Gastrocnemius medialis (tissue), 4 donors: ENCODE results near the gene NPEPPS.

ENCODE experiments used
- POLR2A ChIP-seq, 2 donors: fragments of 450-650 bp; IDR thresholded peaks; one replicate each; pipeline ENCODE4 v1.6.1; 2017; ENCODE audit warnings: antibody characterized with exemption in 2 of 2, mild to moderate bottlenecking in 2 of 2, moderate library complexity in 2 of 2
- TF ChIP-seq, protein P1 (sequence below), 5 experiments: fragments of 450-650 bp in 3 of 5; fragments of 200-600 bp in 2 of 5; sonication (generic) in 2 of 5; IDR thresholded peaks in 4 of 5; conservative IDR thresholded peaks in 1 of 5; 1 replicate in 4 of 5; 2 replicates in 1 of 5; pipeline ENCODE4 v1.5.1; 2016 to 2019; ENCODE audit warnings: antibody characterized with exemption in 5 of 5, mild to moderate bottlenecking in 3 of 5, moderate library complexity in 3 of 5

DNA sequence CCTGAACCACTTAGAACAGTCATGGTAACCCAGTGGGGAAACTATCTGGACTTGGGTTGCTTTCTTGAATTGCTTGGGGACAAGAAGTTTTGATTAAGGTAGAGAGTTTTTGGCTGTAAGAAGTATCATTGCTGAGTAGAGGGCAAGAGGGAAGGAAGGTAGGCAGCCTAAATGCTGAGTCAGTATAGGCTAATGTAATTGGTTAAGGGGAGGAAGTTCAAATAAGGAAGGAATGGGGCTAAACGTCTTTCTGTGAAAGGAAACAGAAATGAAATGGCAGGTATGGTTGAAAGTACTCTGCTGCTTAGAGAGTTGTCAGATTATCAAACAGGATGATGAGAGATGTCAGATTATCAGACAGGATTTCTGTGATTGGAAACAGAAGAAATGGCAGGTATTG, 139.2 kb downstream of the NPEPPS start:
- TF ChIP-seq, protein P1, sequence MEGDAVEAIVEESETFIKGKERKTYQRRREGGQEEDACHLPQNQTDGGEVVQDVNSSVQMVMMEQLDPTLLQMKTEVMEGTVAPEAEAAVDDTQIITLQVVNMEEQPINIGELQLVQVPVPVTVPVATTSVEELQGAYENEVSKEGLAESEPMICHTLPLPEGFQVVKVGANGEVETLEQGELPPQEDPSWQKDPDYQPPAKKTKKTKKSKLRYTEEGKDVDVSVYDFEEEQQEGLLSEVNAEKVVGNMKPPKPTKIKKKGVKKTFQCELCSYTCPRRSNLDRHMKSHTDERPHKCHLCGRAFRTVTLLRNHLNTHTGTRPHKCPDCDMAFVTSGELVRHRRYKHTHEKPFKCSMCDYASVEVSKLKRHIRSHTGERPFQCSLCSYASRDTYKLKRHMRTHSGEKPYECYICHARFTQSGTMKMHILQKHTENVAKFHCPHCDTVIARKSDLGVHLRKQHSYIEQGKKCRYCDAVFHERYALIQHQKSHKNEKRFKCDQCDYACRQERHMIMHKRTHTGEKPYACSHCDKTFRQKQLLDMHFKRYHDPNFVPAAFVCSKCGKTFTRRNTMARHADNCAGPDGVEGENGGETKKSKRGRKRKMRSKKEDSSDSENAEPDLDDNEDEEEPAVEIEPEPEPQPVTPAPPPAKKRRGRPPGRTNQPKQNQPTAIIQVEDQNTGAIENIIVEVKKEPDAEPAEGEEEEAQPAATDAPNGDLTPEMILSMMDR (IDR thresholded peaks at IDR 0.05 in 4 of 5, conservative IDR thresholded peaks at IDR 0.05 in 1 of 5): no peak
- TF ChIP-seq POLR2A (IDR thresholded peaks at IDR 0.05): no peak
